Panc1 (cell line): ENCODE data around the gene KATNA1. TPM values are rescaled to one million over a fixed set of nuclear protein-coding genes. Genes with fewer than 3 reads are reported as not detected.

Experiments used
- ATAC-seq: fragments of 200-7000 bp; cut with Tn5 transposase; 2 replicates; pipeline ENCODE4 v1.9.1; 2020; ENCODE audit warnings: mild to moderate bottlenecking, moderate library complexity
- BruUV-seq: library from RNA; stranded (reverse); fragments of 400-500 nt; replicated peaks from 2 replicates; lab custom pipeline; 2021; lab: Mats Ljungman, UMichigan
- CTCF ChIA-PET: fragments of 300-600 bp; sonication (Branson Sonifier 250); formaldehyde crosslinking; loops from one replicate; lab custom pipeline; 2022; ENCODE audit warnings: antibody characterized with exemption; lab: Charles Lee
- POLR2A ChIA-PET: fragments of 300-600 bp; sonication (Branson Sonifier 250); formaldehyde crosslinking; loops from one replicate; lab custom pipeline; 2022; ENCODE audit warnings: antibody characterized with exemption; lab: Charles Lee
- DNase-seq: peaks from one replicate; pipeline ENCODE4 v3.0.0-alpha.2; 2010; ENCODE audit warnings: low read depth, low spot score
- H3K27ac ChIP-seq: 2 replicates; pipeline ENCODE4 v1.5.1; 2011; ENCODE audit warnings: mild to moderate bottlenecking, low read length, inconsistent platforms
- H3K27me3 ChIP-seq: fragments of 200-500 bp; sonication (Bioruptor generic); 2 replicates; pipeline ENCODE4 v1.6.0; 2014; ENCODE audit warnings: low read length, inconsistent platforms; ENCODE audit not compliant: control insufficient read depth, insufficient read depth
- H3K36me3 ChIP-seq: fragments of 200-500 bp; sonication (Bioruptor generic); 2 replicates; pipeline ENCODE4 v1.5.1; 2014; ENCODE audit warnings: inconsistent platforms, mild to moderate bottlenecking, low read length, moderate library complexity; ENCODE audit not compliant: control insufficient read depth, insufficient read depth
- H3K4me1 ChIP-seq: 2 replicates; pipeline ENCODE4 v1.5.1; 2011; ENCODE audit warnings: inconsistent platforms, mild to moderate bottlenecking, low read length, moderate library complexity; ENCODE audit not compliant: control insufficient read depth, insufficient read depth
- H3K4me3 ChIP-seq, 2 experiments: 2 replicates each; pipeline ENCODE4 v1.5.1; 2011 to 2012; ENCODE audit warnings: low read depth in 2 of 2, low read length in 2 of 2, mild to moderate bottlenecking in 2 of 2, inconsistent platforms in 1 of 2, moderate library complexity in 1 of 2
- H3K9me3 ChIP-seq: fragments of 200-500 bp; sonication (Bioruptor generic); 2 replicates; pipeline ENCODE4 v1.5.1; 2014; ENCODE audit warnings: low read depth, mild to moderate bottlenecking, inconsistent platforms, low read length, moderate library complexity; ENCODE audit not compliant: control insufficient read depth, insufficient read depth
- CTCF ChIP-seq: fragments of 450-650 bp; IDR thresholded peaks from 2 replicates; pipeline ENCODE4 v1.5.1; 2017; ENCODE audit warnings: mild to moderate bottlenecking
- POLR2AphosphoS5 ChIP-seq: IDR thresholded peaks from 2 replicates; pipeline ENCODE4 v1.6.1; 2012; ENCODE audit warnings: mild to moderate bottlenecking, low read depth, low read length, moderate library complexity
- REST ChIP-seq, 2 experiments: IDR thresholded peaks; 2 replicates each; pipeline ENCODE4 v1.6.1; 2011 to 2012; ENCODE audit warnings: low read depth in 2 of 2, control low read depth in 1 of 2, low read length in 1 of 2, mild to moderate bottlenecking in 1 of 2, moderate library complexity in 1 of 2; ENCODE audit not compliant: insufficient read depth in 1 of 2
- SIN3A ChIP-seq: IDR thresholded peaks from 2 replicates; pipeline ENCODE4 v1.6.1; 2012; ENCODE audit warnings: low read depth, mild to moderate bottlenecking, low read length, moderate library complexity, borderline replicate concordance; ENCODE audit not compliant: insufficient read depth
- TCF7L2 ChIP-seq: IDR thresholded peaks from 2 replicates; pipeline ENCODE4 v1.6.1; 2011; ENCODE audit warnings: mild to moderate bottlenecking, low read depth, low read length, inconsistent platforms
- in situ Hi-C: cut with HindIII; loops from 2 replicates; pipeline ENCODE4 v1.10.0; 2016; ENCODE audit warnings: low sequenced_read_pairs, low pct_unique_long_range_greater_than_20kb
- intact Hi-C: fragments of 100-400 bp; cut with micrococcal nuclease; formaldehyde crosslinking; loops from one replicate; pipeline ENCODE4 v1.10.0; 2022; ENCODE audit not compliant: unreplicated experiment
- total RNA-seq: library from RNA; stranded (reverse); gene quantifications from one replicate; pipeline ENCODE4 v1.2.1, GENCODE V29; 2021; ENCODE audit not compliant: unreplicated experiment

Gene KATNA1
- total RNA-seq, 1 experiment from 2014 or later = 19.7 TPM

GRCh38 chr6:149558029-149558428 lies 90.5 kb downstream of the KATNA1 start:
- Histone ChIP-seq H3K4me3 (no peak overlapping the region), H3K4me1 (no peaks in the 10 kb centered on the region), H3K36me3 (no peaks in the 10 kb centered on the region), H3K27ac (no peak overlapping the region), H3K9me3 (no peaks in the 10 kb centered on the region), H3K27me3 (peaks cover 7% of the 10 kb centered on the region)
- POLR2A ChIA-PET = no interaction called here
- intact Hi-C loops = no loop called here
- TF ChIP-seq CTCF (no peak), SIN3A (no peak), REST (IDR thresholded peaks at IDR 0.05; ENCODE audit: insufficient read depth in 1 of 2, low read depth in 2 of 2, low read length in 1 of 2) (no peak), TCF7L2 (no peak), POLR2AphosphoS5 (no peak)
- ATAC-seq (no peak), DNase-seq (no peak)
- in situ Hi-C loops = no loop called here
- BruUV-seq = no TSS peak
- CTCF ChIA-PET = no interaction called here

- in situ Hi-C loops (no loop called here), intact Hi-C loops (no loop called here)
- no peak overlapping the region for H3K4me3 ChIP-seq
- ATAC-seq (no peak; the same call in 1 of the 2 replicates), DNase-seq (no peak)
- no peak overlapping the region for H3K27ac ChIP-seq
- H3K27me3 ChIP-seq = peaks cover 5% of the 10 kb centered on the region; the same call in 1 of the 2 replicates
- H3K4me1 ChIP-seq = no peaks in the 10 kb centered on the region
- H3K9me3 ChIP-seq = no peaks in the 10 kb centered on the region
- CTCF ChIA-PET = interaction anchor here (1.9 kb wide), 1 partner anchor 9 kb away, joined by 5 read pairs; no protein-coding TSS in a partner anchor
- no peaks in the 10 kb centered on the region for H3K36me3 ChIP-seq
- TF ChIP-seq CTCF (no peak), POLR2AphosphoS5 (no peak), TCF7L2 (no peak), REST (IDR thresholded peaks at IDR 0.05; ENCODE audit: insufficient read depth in 1 of 2, low read depth in 2 of 2, low read length in 1 of 2) (no peak), SIN3A (no peak)
- POLR2A ChIA-PET = no interaction called here
- no TSS peak for BruUV-seq
These were observed 96.6 kb downstream of the KATNA1 start for GRCh38 chr6:149551920-149552319.
